CD4-positive, alpha-beta T cell treated with Interferon alpha-2 for 1 hour (primary cell): Measurements from ENCODE around the gene POLL.

Experiments
- DNase-seq, 2 donors: peaks; one replicate each; pipeline ENCODE4 v3.0.0-alpha.2; 2020 to 2022

Gene POLL

GRCh38 chr10:101559596-101560297, 28.3 kb downstream of the POLL start:
- no peak for DNase-seq

GRCh38 chr10:101558671-101559595, 29.1 kb downstream of the POLL start:
- no peak for DNase-seq

- DNase-seq, result peak in 1 of 2 donors; percentile 14
Observed at GRCh38 chr10:101558204-101558603, 29.9 kb downstream of the POLL start.

- no peak for DNase-seq
Observed at GRCh38 chr10:101557541-101557940, 30.5 kb downstream of the POLL start.

GRCh38 chr10:101552442-101552841, 35.6 kb downstream of the POLL start:
- DNase-seq, result no peak

- DNase-seq, result no peak
Observed at GRCh38 chr10:101550965-101551364, 37.1 kb downstream of the POLL start.

GRCh38 chr10:101545898-101546297, 42.2 kb downstream of the POLL start:
- no peak for DNase-seq

GRCh38 chr10:101538446-101538845, 49.6 kb downstream of the POLL start:
- DNase-seq, result no peak

- peak in 1 of 2 donors; percentile 44 for DNase-seq
Observed at GRCh38 chr10:101536800-101537199, 51.3 kb downstream of the POLL start.

- DNase-seq, result no peak
Observed at GRCh38 chr10:101535949-101536348, 52.1 kb downstream of the POLL start.

GRCh38 chr10:101529725-101530553, 58.1 kb downstream of the POLL start:
- no peak for DNase-seq

- no peak for DNase-seq
Observed at GRCh38 chr10:101529207-101529606, 58.9 kb downstream of the POLL start.
